GM23338 (cell line): ENCODE results near the gene TMEM127.

Experiments
- CTCF ChIP-seq, 2 experiments: fragments of 200-600 bp in 1 of 2; sonication (generic) in 1 of 2; conservative IDR thresholded peaks; 2 replicates each; pipeline versions ENCODE4 v1.5.1 to v1.6.1; 2016 to 2017; ENCODE audit warnings: antibody characterized with exemption in 2 of 2, low read depth in 2 of 2, mild to moderate bottlenecking in 2 of 2, moderate library complexity in 1 of 2
- EZH2 ChIP-seq: fragments of 200-600 bp; sonication (generic); IDR thresholded peaks from one replicate; pipeline ENCODE4 v1.8.0; 2017; ENCODE audit warnings: antibody characterized with exemption, mild to moderate bottlenecking, low read depth; ENCODE audit not compliant: unreplicated experiment
- REST ChIP-seq: IDR thresholded peaks from one replicate; pipeline ENCODE4 v1.6.1; 2018; ENCODE audit warnings: antibody characterized with exemption; ENCODE audit not compliant: unreplicated experiment

GRCh38 chr2:96249654-96250053 is 16.1 kb downstream of the TMEM127 start:
- TF ChIP-seq REST = no peak
- TF ChIP-seq CTCF (conservative IDR thresholded peaks at IDR 0.05; ENCODE audit: low read depth in 2 of 2) = no peak
- no peak for TF ChIP-seq EZH2
